ENCODE results near the gene CYP19A1.

DNA sequence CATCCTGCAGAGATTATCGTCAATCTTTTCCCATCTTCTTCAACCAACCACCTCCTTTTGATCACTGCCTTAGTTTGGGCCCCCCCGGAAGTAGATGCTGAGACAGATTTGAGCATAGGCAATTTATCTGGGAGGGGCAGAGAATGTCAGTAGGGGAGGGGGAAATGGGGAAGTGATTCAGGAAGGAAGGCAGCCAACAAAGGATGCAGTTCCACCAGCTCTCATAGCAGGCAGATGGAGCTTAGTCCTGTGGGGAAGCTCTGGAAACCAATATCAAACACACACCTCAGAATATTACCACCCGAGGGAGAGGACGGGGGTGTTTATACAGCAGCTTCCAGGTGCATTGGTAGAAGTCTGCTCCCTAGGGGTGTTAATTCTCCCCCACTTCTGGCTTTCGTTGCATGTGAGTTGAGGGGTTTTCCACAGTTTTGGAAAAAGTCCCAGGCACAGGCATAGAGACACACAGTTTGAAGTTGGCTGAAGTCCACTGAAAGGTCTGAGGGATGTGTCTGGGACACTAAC, 152.2 kb downstream of the CYP19A1 start:
- TF ChIP-seq, protein P1, sequence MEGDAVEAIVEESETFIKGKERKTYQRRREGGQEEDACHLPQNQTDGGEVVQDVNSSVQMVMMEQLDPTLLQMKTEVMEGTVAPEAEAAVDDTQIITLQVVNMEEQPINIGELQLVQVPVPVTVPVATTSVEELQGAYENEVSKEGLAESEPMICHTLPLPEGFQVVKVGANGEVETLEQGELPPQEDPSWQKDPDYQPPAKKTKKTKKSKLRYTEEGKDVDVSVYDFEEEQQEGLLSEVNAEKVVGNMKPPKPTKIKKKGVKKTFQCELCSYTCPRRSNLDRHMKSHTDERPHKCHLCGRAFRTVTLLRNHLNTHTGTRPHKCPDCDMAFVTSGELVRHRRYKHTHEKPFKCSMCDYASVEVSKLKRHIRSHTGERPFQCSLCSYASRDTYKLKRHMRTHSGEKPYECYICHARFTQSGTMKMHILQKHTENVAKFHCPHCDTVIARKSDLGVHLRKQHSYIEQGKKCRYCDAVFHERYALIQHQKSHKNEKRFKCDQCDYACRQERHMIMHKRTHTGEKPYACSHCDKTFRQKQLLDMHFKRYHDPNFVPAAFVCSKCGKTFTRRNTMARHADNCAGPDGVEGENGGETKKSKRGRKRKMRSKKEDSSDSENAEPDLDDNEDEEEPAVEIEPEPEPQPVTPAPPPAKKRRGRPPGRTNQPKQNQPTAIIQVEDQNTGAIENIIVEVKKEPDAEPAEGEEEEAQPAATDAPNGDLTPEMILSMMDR (IDR thresholded peaks at IDR 0.05; ENCODE audit: low read depth, low read length) = no peak
- TF ChIP-seq EZH2phosphoT487 (IDR thresholded peaks at IDR 0.05; ENCODE audit: low read depth) = no peak

Measured in OCI-LY3 (cell line).